Limb (tissue), 2 donors: ENCODE results near the gene BMP10.
"Not testable (repeated sequence)": the region's sequence is repeated elsewhere in the genome, so short reads cannot be mapped to it uniquely, and the experiment has no call there.

Experiments
- DNase-seq, 2 donors: peaks; one replicate each; pipeline ENCODE4 v3.0.0-alpha.2; 2016; ENCODE audit errors: extremely low spot score in 2 of 2

BMP10 gene

GRCh38 chr2:68895981-68896380, 24.8 kb upstream of the BMP10 start:
- DNase-seq, result not testable (repeated sequence)

- peak in 1 of 2 donors; percentile 36 for DNase-seq
These were observed 18.3 kb upstream of the BMP10 start for GRCh38 chr2:68889500-68889899.

- no peak for DNase-seq
These were observed 17.8 kb upstream of the BMP10 start for GRCh38 chr2:68889021-68889420.

GRCh38 chr2:68888038-68888704, 17.0 kb upstream of the BMP10 start:
- DNase-seq, result no peak

GRCh38 chr2:68885811-68886075, 14.5 kb upstream of the BMP10 start:
- no peak for DNase-seq

GRCh38 chr2:68885074-68885810, 14.0 kb upstream of the BMP10 start:
- DNase-seq, result no peak

- DNase-seq, result no peak
These were observed 9.0 kb upstream of the BMP10 start for GRCh38 chr2:68880213-68880612.

GRCh38 chr2:68879296-68879695, 8.1 kb upstream of the BMP10 start:
- DNase-seq, result no peak

- DNase-seq, result no peak
These were observed 7.6 kb upstream of the BMP10 start for GRCh38 chr2:68878753-68879152.

- no peak for DNase-seq
These were observed 7.0 kb upstream of the BMP10 start for GRCh38 chr2:68878071-68878711.

- DNase-seq, result no peak
These were observed 6.0 kb upstream of the BMP10 start for GRCh38 chr2:68877079-68877772.

- DNase-seq, result no peak
These were observed 982 bp downstream of the BMP10 start for GRCh38 chr2:68870215-68870614.

GRCh38 chr2:68865108-68865507, 6.1 kb downstream of the BMP10 start:
- DNase-seq, result no peak

GRCh38 chr2:68863996-68864395, 7.2 kb downstream of the BMP10 start:
- DNase-seq, result no peak

GRCh38 chr2:68862889-68863288, 8.3 kb downstream of the BMP10 start:
- no peak for DNase-seq

GRCh38 chr2:68861330-68861729, 9.9 kb downstream of the BMP10 start:
- DNase-seq, result no peak

- DNase-seq, result no peak
These were observed 11.1 kb downstream of the BMP10 start for GRCh38 chr2:68860111-68860510.

- no peak for DNase-seq
These were observed 13.2 kb downstream of the BMP10 start for GRCh38 chr2:68857855-68858456.

GRCh38 chr2:68857202-68857845, 13.9 kb downstream of the BMP10 start:
- no peak for DNase-seq

- DNase-seq, result no peak
These were observed 15.6 kb downstream of the BMP10 start for GRCh38 chr2:68855550-68855949.

GRCh38 chr2:68854476-68854875, 16.7 kb downstream of the BMP10 start:
- no peak for DNase-seq
